ENCODE results near the gene MYO5C. TPM values are rescaled to one million over a fixed set of nuclear protein-coding genes. Genes with fewer than 3 reads are reported as not detected.

MYO5C gene
- total RNA-seq, 1 donor: 0.36 TPM

DNA sequence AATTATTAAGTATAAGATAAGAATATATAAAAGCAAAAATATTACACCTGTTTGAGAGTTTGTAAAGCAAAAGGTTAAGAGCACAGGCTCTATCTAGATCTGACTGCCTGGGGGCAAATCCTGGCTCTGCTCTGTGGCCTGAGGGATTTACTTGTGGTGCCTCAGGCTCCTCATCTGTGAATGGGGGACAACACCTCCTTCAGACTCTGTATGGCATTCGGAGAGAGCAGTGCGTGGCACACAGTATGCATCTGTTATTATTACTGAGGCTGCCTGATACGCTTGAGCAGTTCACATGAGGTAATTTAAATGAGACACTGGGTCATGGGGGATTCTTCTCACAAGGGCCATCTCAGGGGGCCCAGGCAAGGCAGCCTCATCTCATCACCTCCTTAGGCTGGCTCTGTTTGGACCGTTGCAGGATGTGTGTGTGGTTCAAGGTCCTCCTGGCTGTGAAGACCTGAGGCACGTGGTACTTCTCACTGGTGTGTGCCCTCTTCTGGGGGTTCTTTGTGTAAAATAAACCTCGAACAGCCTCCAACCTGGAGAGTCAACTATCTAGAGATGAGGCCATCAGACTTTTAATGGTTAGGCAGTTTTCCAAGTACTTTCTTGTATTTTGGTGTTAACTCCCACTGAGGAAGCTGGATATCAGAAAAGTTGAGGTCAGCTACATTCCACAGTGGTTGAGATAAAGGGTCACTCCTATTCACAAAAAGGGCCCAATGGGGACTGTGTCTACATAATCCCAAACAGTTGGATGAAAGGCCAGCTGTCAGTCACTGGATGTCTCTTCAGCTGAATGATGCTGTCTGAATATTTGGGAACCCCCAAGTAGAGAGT lies 113.4 kb downstream of the MYO5C start:
- TF ChIP-seq, protein P1, sequence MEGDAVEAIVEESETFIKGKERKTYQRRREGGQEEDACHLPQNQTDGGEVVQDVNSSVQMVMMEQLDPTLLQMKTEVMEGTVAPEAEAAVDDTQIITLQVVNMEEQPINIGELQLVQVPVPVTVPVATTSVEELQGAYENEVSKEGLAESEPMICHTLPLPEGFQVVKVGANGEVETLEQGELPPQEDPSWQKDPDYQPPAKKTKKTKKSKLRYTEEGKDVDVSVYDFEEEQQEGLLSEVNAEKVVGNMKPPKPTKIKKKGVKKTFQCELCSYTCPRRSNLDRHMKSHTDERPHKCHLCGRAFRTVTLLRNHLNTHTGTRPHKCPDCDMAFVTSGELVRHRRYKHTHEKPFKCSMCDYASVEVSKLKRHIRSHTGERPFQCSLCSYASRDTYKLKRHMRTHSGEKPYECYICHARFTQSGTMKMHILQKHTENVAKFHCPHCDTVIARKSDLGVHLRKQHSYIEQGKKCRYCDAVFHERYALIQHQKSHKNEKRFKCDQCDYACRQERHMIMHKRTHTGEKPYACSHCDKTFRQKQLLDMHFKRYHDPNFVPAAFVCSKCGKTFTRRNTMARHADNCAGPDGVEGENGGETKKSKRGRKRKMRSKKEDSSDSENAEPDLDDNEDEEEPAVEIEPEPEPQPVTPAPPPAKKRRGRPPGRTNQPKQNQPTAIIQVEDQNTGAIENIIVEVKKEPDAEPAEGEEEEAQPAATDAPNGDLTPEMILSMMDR (IDR thresholded peaks at IDR 0.05; ENCODE audit: insufficient read depth, low read length): no peak
- H3K4me3 ChIP-seq (ENCODE audit: low read depth, low read length): no peak overlapping the region
- no peak for DNase-seq (ENCODE audit: low read depth)

DNA sequence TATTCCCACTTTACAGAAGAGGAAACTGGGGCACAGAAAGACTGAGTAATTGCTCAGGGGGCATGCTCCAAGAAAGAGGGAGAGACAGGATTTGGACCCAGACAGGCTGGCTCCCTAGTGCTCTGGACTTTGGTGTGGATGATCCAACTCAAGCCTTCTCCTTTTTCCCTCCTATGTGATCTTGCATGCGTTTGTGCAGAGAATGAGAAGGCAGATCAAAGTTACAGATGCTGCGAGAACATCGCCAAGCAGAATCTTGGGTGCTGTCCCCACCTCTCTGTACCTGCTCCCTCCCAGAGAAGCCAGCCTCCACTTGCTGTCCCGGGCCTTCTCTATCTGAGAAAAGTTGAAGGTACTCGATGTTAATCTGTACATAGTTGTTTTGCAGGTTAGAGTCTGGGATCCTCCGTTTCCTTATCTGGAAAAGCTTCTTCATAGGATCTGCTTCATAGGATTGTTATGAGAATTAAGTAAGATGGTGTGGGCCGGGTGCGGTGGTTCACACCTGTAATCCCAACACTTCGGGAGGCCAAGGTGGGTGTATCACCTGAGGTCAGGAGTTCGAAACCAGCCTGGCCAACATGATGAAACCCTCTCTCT lies 114.7 kb downstream of the MYO5C start:
- H3K4me3 ChIP-seq (ENCODE audit: low read depth, low read length): no peak overlapping the region

DNA sequence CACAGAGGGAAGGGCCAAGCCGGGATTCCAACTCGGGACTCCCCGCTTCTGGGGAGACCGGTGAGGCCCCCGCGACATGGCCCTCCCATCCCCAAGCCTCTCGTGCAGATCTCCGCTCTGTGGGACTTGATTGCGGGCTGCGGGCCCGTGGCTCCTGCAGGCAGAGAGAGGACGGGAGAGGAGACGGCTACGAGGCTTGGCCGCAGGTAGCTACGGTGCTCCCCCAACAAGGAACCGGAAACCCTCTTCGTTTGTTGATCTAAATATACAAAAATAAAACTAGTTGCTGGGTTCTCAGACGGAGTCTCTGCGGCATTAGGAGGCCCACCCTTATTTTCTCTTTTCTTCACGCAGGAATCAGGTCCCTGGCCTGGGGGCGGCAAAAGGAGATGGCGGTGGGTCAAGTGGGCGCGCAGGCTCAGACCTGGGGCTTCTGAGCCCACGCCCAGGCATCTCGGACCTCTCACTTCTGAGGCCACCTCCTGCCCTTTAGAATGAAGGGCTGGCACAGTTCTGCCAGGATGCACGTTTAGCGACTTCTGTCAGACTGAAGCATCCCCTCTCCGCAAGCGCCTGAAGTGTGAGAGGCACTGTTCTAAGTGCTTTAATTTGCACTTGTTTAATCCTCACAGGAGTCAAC lies 115.3 kb downstream of the MYO5C start:
- TF ChIP-seq, protein P1 (IDR thresholded peaks at IDR 0.05; ENCODE audit: insufficient read depth, low read length): no peak
- peak overlapping the region; percentile 93 for H3K4me3 ChIP-seq (ENCODE audit: low read depth, low read length)
- no peak for DNase-seq (ENCODE audit: low read depth)

More for the DNA sequence above, 114.7 kb downstream of the MYO5C start:
- DNase-seq (ENCODE audit: low read depth): no peak
- TF ChIP-seq, protein P1 (IDR thresholded peaks at IDR 0.05; ENCODE audit: insufficient read depth, low read length): no peak

- peak; percentile 61 for DNase-seq (ENCODE audit: low read depth)
- H3K4me3 ChIP-seq (ENCODE audit: low read depth, low read length): peak overlapping the region; percentile 93
- TF ChIP-seq, protein P1 (IDR thresholded peaks at IDR 0.05; ENCODE audit: insufficient read depth, low read length): no peak
Measured at GRCh38 chr15:52179278-52180195, 116.1 kb downstream of the MYO5C start.

- H3K4me3 ChIP-seq (ENCODE audit: low read depth, low read length): peak overlapping the region; percentile 93
- TF ChIP-seq, protein P1 (IDR thresholded peaks at IDR 0.05; ENCODE audit: insufficient read depth, low read length): no peak
- DNase-seq (ENCODE audit: low read depth): no peak
Measured at GRCh38 chr15:52178765-52179164, 116.8 kb downstream of the MYO5C start.

- DNase-seq (ENCODE audit: low read depth): no peak
- no peak overlapping the region for H3K4me3 ChIP-seq (ENCODE audit: low read depth, low read length)
- TF ChIP-seq, protein P1 (IDR thresholded peaks at IDR 0.05; ENCODE audit: insufficient read depth, low read length): no peak
Measured at GRCh38 chr15:52172869-52173268, 122.7 kb downstream of the MYO5C start.
